A673 (cell line): ENCODE measurements around the gene RFTN1. TPM values are rescaled to one million over a fixed set of nuclear protein-coding genes. Genes with fewer than 3 reads are reported as not detected.

Experiments
- BruUV-seq: library from RNA; stranded (reverse); fragments of 400-500 nt; replicated peaks from 2 replicates; lab custom pipeline; 2021; lab: Mats Ljungman, UMichigan
- CTCF ChIA-PET: fragments of 300-600 bp; sonication (Branson Sonifier 250); formaldehyde crosslinking; loops from one replicate; lab custom pipeline; 2022; ENCODE audit warnings: antibody characterized with exemption; lab: Charles Lee
- POLR2A ChIA-PET: fragments of 300-600 bp; sonication (Branson Sonifier 250); formaldehyde crosslinking; loops from one replicate; lab custom pipeline; 2022; ENCODE audit warnings: antibody characterized with exemption; ENCODE audit not compliant: low non-redundant PET; lab: Charles Lee
- DNase-seq: peaks from one replicate; pipeline ENCODE4 v3.0.0-alpha.2; 2015; ENCODE audit warnings: low spot score
- H3K27ac ChIP-seq: fragments of 200-600 bp; sonication (generic); 2 replicates; pipeline ENCODE4 v1.5.1; 2016; ENCODE audit warnings: mixed run types, low read depth, mild to moderate bottlenecking, mixed read lengths, antibody characterized with exemption, low read length; ENCODE audit not compliant: poor library complexity, severe bottlenecking
- H3K27me3 ChIP-seq: fragments of 200-600 bp; sonication (generic); replicated peaks from 2 replicates; pipeline ENCODE4 v1.6.1; 2017; ENCODE audit warnings: mixed run types, low read depth, mild to moderate bottlenecking, mixed read lengths, antibody characterized with exemption, low read length; ENCODE audit not compliant: insufficient read depth, poor library complexity
- H3K36me3 ChIP-seq: fragments of 200-600 bp; sonication (generic); 2 replicates; pipeline ENCODE4 v1.6.1; 2016; ENCODE audit warnings: mixed run types, mild to moderate bottlenecking, mixed read lengths, antibody characterized with exemption, low read length; ENCODE audit not compliant: insufficient read depth, poor library complexity, severe bottlenecking
- H3K4me1 ChIP-seq: fragments of 200-600 bp; sonication (generic); 2 replicates; pipeline ENCODE4 v1.6.1; 2017; ENCODE audit warnings: mixed run types, mild to moderate bottlenecking, mixed read lengths, antibody characterized with exemption, low read length; ENCODE audit not compliant: insufficient read depth, poor library complexity, severe bottlenecking
- H3K4me3 ChIP-seq: fragments of 200-600 bp; sonication (generic); 2 replicates; pipeline ENCODE4 v1.5.1; 2016; ENCODE audit warnings: low read depth, mixed run types, mild to moderate bottlenecking, mixed read lengths, low read length; ENCODE audit not compliant: poor library complexity, severe bottlenecking
- H3K9me3 ChIP-seq: fragments of 200-600 bp; sonication (generic); 2 replicates; pipeline ENCODE4 v1.6.1; 2016; ENCODE audit warnings: mixed run types, low read depth, mild to moderate bottlenecking, mixed read lengths, antibody characterized with exemption, low read length; ENCODE audit not compliant: poor library complexity, severe bottlenecking
- CTCF ChIP-seq: fragments of 300-800, 200-600 bp; sonication (generic); conservative IDR thresholded peaks from 2 replicates; pipeline ENCODE4 v1.5.1; 2017; ENCODE audit warnings: low read depth, mild to moderate bottlenecking, antibody characterized with exemption, low read length, moderate library complexity, mixed read lengths
- EZH2 ChIP-seq: fragments of 200-600 bp; sonication (generic); IDR thresholded peaks from 2 replicates; pipeline ENCODE4 v1.6.1; 2017; ENCODE audit warnings: borderline replicate concordance, low read depth, mild to moderate bottlenecking, mixed read lengths, antibody characterized with exemption, low read length; ENCODE audit not compliant: poor library complexity, severe bottlenecking
- intact Hi-C: fragments of 100-400 bp; cut with micrococcal nuclease; formaldehyde crosslinking; loops from one replicate; pipeline ENCODE4 v1.10.0; 2022; ENCODE audit not compliant: unreplicated experiment
- total RNA-seq: library from RNA; stranded (reverse); gene quantifications from 2 replicates; pipeline ENCODE4 v1.2.3, GENCODE V29; 2021

RFTN1 gene
- total RNA-seq, 1 experiment from 2014 or later = 0.60 TPM

- H3K36me3 ChIP-seq = no peaks in the 10 kb centered on the region
- no peaks in the 10 kb centered on the region for H3K4me1 ChIP-seq
- TF ChIP-seq CTCF (no peak), EZH2 (no peak)
- H3K4me3 ChIP-seq = no peak overlapping the region
- intact Hi-C loops = no loop called here
- no peaks in the 10 kb centered on the region for H3K9me3 ChIP-seq
- BruUV-seq = no TSS peak
- DNase-seq = no peak
- peaks cover 28% of the 10 kb centered on the region for H3K27me3 ChIP-seq
- ChIA-PET POLR2A (no interaction called here), CTCF (no interaction called here)
- H3K27ac ChIP-seq = no peak overlapping the region
Observed at GRCh38 chr3:16502347-16502908, 11.1 kb downstream of the RFTN1 start.

DNA sequence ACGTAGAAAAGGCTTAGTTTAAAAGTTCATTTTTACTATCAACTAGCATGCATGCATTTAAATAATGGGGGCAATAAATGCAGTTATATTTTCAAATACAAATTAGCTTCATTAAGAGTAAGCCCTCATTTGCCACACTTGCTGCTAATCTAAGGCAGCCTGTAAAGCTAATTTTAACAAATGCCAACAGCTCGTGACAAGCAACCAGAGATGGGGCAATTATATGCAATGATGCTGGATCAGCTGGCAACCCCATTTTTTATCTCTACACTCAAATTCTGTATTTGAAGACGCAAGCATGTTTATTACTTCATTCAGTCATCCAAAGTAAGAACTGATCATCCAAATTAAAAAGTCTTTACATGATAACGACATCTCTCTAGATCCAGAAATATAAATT, 12.1 kb downstream of the RFTN1 start:
- TF ChIP-seq CTCF (no peak), EZH2 (no peak)
- no peaks in the 10 kb centered on the region for H3K36me3 ChIP-seq
- no peaks in the 10 kb centered on the region for H3K4me1 ChIP-seq
- no TSS peak for BruUV-seq
- intact Hi-C loops = no loop called here
- H3K9me3 ChIP-seq = peaks cover 2% of the 10 kb centered on the region
- H3K4me3 ChIP-seq = no peak overlapping the region
- peaks cover 35% of the 10 kb centered on the region for H3K27me3 ChIP-seq
- ChIA-PET CTCF (no interaction called here), POLR2A (interaction anchor here (0.6 kb wide), 1 partner anchor 43 kb away, joined by 3 read pairs; no protein-coding TSS in a partner anchor)
- H3K27ac ChIP-seq = no peak overlapping the region
- DNase-seq = no peak

GRCh38 chr3:16500911-16501310, 12.6 kb downstream of the RFTN1 start:
- Histone ChIP-seq H3K36me3 (no peaks in the 10 kb centered on the region), H3K27me3 (peaks cover 39% of the 10 kb centered on the region), H3K4me1 (no peaks in the 10 kb centered on the region), H3K4me3 (no peak overlapping the region), H3K9me3 (peaks cover 2% of the 10 kb centered on the region), H3K27ac (no peak overlapping the region)
- BruUV-seq = no TSS peak
- no peak for DNase-seq
- intact Hi-C loops = no loop called here
- POLR2A ChIA-PET = interaction anchor here (0.6 kb wide), 1 partner anchor 42 kb away, joined by 3 read pairs; no protein-coding TSS in a partner anchor
- CTCF ChIA-PET = no interaction called here
- TF ChIP-seq EZH2 (no peak), CTCF (no peak)
